HepG2 (cell line): ENCODE measurements around the gene MADCAM1. TPM values are rescaled to one million over a fixed set of nuclear protein-coding genes. Genes with fewer than 3 reads are reported as not detected.

Experiments used
- DMAP1 ChIP-seq: IDR thresholded peaks from 2 replicates; pipeline ENCODE4 v1.6.1; 2016
- FOXK1 ChIP-seq: sonication (generic); formaldehyde crosslinking; IDR thresholded peaks from 2 replicates; pipeline ENCODE4 v1.4.0; 2020; ENCODE audit warnings: low read depth, missing genetic modification reagents, borderline replicate concordance
- GMEB1 ChIP-seq: sonication (generic); formaldehyde crosslinking; IDR thresholded peaks from 2 replicates; pipeline ENCODE4 v1.5.1; 2020; ENCODE audit warnings: missing genetic modification reagents, mild to moderate bottlenecking, borderline replicate concordance
- MXD3 ChIP-seq: IDR thresholded peaks from 2 replicates; pipeline ENCODE4 v1.6.1; 2016; ENCODE audit warnings: mild to moderate bottlenecking, missing biosample characterization, missing genetic modification reagents
- MYC ChIP-seq: sonication (generic); formaldehyde crosslinking; IDR thresholded peaks from 2 replicates; pipeline ENCODE4 v1.9.0; 2021; ENCODE audit warnings: missing genetic modification reagents, borderline replicate concordance
- MYPOP ChIP-seq: sonication (generic); formaldehyde crosslinking; IDR thresholded peaks from 2 replicates; pipeline ENCODE4 v1.8.1; 2023; ENCODE audit warnings: mild to moderate bottlenecking, moderate library complexity, missing genetic modification reagents
- POLR2AphosphoS5 ChIP-seq: IDR thresholded peaks from 2 replicates; pipeline ENCODE4 v1.6.1; 2012; ENCODE audit warnings: low read depth, low read length
- RARA ChIP-seq: IDR thresholded peaks from 2 replicates; pipeline ENCODE4 v1.6.1; 2016; ENCODE audit warnings: missing genetic modification reagents, missing compliant biosample characterization
- SOX13 ChIP-seq, 3 experiments: fragments of 450-650 bp in 1 of 3; sonication (generic) in 1 of 3; formaldehyde crosslinking in 1 of 3; IDR thresholded peaks in 2 of 3; conservative IDR thresholded peaks in 1 of 3; 2 replicates each; pipeline versions ENCODE4 v1.5.0 to v1.6.1; 2016 to 2020; ENCODE audit warnings: antibody characterized with exemption in 1 of 3, mild to moderate bottlenecking in 1 of 3, missing compliant biosample characterization in 1 of 3, missing genetic modification reagents in 1 of 3, moderate library complexity in 1 of 3
- SP1 ChIP-seq, 2 experiments: fragments of 450-650 bp in 1 of 2; sonication (generic) in 1 of 2; formaldehyde crosslinking in 1 of 2; IDR thresholded peaks; 2 replicates each; pipeline versions ENCODE4 v1.4.0 to v1.6.1; 2016 to 2020; ENCODE audit warnings: missing genetic modification reagents in 1 of 2
- SRY ChIP-seq: sonication (generic); formaldehyde crosslinking; IDR thresholded peaks from 2 replicates; pipeline ENCODE4 v1.8.0; 2022; ENCODE audit warnings: mild to moderate bottlenecking, missing genetic modification reagents
- TFAP4 ChIP-seq: sonication (generic); IDR thresholded peaks from 2 replicates; pipeline ENCODE4 v1.6.1; 2016; ENCODE audit warnings: low read depth, borderline replicate concordance
- ZC3H4 ChIP-seq: sonication (generic); formaldehyde crosslinking; IDR thresholded peaks from 2 replicates; pipeline ENCODE4 v1.4.0; 2020; ENCODE audit warnings: missing genetic modification reagents, borderline replicate concordance
- ZNF20 ChIP-seq: sonication (generic); formaldehyde crosslinking; IDR thresholded peaks from 2 replicates; pipeline ENCODE4 v1.4.0; 2020; ENCODE audit warnings: mild to moderate bottlenecking, moderate library complexity, missing genetic modification reagents
- ZNF646 ChIP-seq: sonication (generic); formaldehyde crosslinking; IDR thresholded peaks from 2 replicates; pipeline ENCODE4 v1.9.0; 2021; ENCODE audit warnings: mild to moderate bottlenecking, missing genetic modification reagents
- ZSCAN9 ChIP-seq: IDR thresholded peaks from 2 replicates; pipeline ENCODE4 v1.6.1; 2016; ENCODE audit warnings: borderline replicate concordance
- polyA plus RNA-seq, 8 experiments: library from polyadenylated mRNA; depleted of rRNA in 3 of 8; stranded (reverse) in 7 of 8; unstranded in 1 of 8; fragments of >200 nt; fragmentation: Illumina TruSeq in 4 of 8; extraction: Trizol in 4 of 8; gene quantifications; 2 replicates each; pipeline versions ENCODE4 v1.2.1 to v1.2.3, GENCODE V29; 2011 to 2016; ENCODE audit warnings: low read depth in 4 of 8, missing spikeins in 1 of 8, mixed read lengths in 1 of 8; ENCODE audit not compliant: insufficient read depth in 1 of 8
- total RNA-seq, 5 experiments: library from RNA; depleted of rRNA; stranded (reverse); fragments of >200 nt; fragmentation: Illumina TruSeq; extraction: Trizol; gene quantifications; 2 replicates each; pipeline ENCODE4 v1.2.3, GENCODE V29; 2016; ENCODE audit warnings: low read depth in 1 of 5

Gene MADCAM1
- total and polyA plus RNA-seq, 2 of the 13 experiments (the other 11 are each of a cell fraction or from before 2014, with no cell fraction given), result 0.29 to 0.33 TPM

- TF ChIP-seq ZNF646 (no peak), FOXK1 (CRISPR knock-in tag) (peak; percentile 46; the same call in 1 of the 2 replicates), ZNF20 (CRISPR knock-in tag) (no peak), GMEB1 (CRISPR knock-in tag) (no peak), SP1 (IDR thresholded peaks at IDR 0.05) (no peak), SP1 (CRISPR knock-in tag; IDR thresholded peaks at IDR 0.05) (peak; percentile 28; the same call in 1 of the 2 replicates), MYPOP (CRISPR knock-in tag) (no peak), SOX13 (IDR thresholded peaks at IDR 0.05) (no peak), SOX13 (CRISPR knock-in tag; conservative IDR thresholded peaks at IDR 0.05 in 1 of 2, IDR thresholded peaks at IDR 0.05 in 1 of 2) (no peak), MYC (CRISPR knock-in tag) (peak; percentile 43; the same call in 1 of the 2 replicates), ZC3H4 (CRISPR knock-in tag) (no peak), ZSCAN9 (CRISPR knock-in tag) (0 out of 2 replicates have a peak, but pooled peaks have one; percentile 49), RARA (CRISPR knock-in tag) (no peak), MXD3 (CRISPR knock-in tag) (peak; percentile 67; the same call in 1 of the 2 replicates), DMAP1 (no peak), SRY (CRISPR knock-in tag) (no peak), TFAP4 (peak; percentile 53; the same call in 1 of the 2 replicates), POLR2AphosphoS5 (peak; percentile 49)
Measured at GRCh38 chr19:459724-460511, 36.4 kb upstream of the MADCAM1 start (continued).
